ENCODE results near the gene CSGALNACT2. TPM values are rescaled to one million over a fixed set of nuclear protein-coding genes. Genes with fewer than 3 reads are reported as not detected.

CSGALNACT2 gene
- total RNA-seq, 1 experiment from 2014 or later: 7.9 TPM

DNA sequence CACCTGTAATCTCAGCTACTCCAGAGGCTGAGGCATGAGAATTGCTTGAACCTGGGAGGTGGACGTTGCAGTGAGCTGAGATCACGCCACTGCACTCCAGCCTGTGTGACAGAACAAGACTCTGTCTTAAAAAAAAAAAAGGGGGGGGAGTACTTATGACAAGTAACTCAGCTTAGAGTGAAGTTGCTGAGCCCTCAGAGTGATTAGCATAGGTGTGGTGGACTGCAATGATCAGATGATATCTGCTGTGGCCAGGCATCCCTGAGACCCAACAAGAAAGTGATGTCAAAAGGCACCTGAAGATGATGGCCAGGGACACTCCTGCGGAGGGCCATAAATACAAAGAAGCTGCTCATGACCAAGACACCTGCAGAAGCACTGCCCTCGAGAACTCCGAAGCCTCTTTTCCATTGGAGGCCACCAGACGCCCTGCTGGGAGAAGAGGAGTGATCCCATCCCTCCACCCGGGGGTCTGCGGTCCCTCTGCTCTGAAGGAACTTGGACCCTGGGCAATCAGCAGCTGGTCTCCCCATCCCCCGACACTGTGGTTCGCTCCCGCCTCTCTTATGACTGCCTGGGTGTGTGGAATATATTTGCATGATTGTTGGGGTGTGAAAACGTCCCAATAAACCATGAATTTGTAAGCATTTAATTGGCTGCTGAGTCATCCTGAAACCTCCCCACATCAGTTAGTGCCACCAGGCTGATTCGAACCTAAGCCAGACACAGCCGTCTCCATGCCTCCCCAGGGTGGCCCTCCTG is 82.6 kb downstream of the CSGALNACT2 start:
- no peak overlapping the region for H3K4me3 ChIP-seq
- no peaks in the 10 kb centered on the region for H3K27me3 ChIP-seq
- DNase-seq: no peak
- no peaks in the 10 kb centered on the region for H3K4me1 ChIP-seq
- no peak overlapping the region for H3K27ac ChIP-seq
- no peaks in the 10 kb centered on the region for H3K9me3 ChIP-seq (replicated peaks)
- no peaks in the 10 kb centered on the region for H3K36me3 ChIP-seq

DNA sequence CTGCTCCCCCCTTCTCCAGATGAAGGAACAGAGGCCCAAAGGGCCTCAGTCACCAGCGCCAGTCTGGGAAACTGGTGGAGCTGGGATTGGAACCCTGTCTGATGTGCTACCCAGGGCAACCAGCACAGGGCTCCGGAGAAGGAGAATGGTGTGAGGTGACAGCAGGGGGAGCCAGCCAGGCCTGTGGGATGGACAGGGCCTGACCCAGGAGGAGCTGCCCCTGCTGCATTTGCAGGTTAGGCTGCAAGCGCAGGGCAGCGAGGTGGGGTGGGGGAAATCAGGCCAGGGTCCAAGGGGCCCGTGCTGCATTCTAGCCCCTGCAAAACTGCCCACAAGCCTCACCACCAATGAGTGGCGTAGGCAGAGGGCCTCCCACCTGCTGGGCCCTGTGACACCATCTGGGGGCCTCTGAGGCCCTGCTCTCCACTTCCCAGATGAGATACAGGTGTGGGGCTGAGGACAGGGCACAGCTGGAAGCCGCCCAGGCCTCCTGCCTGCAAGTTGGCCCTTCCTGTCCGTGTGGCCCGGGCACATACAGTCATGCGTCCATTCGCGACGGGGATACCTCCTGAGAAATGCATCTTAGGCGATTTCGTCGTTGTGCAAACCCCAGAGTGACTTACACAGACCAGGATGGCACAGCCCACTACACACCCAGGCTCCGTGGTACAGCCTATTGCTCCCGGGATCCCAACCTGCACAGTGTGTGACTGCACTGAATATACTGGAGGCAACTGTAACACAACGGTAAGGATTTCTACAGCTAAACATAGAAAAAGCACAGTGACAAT is 83.4 kb downstream of the CSGALNACT2 start:
- DNase-seq: no peak

DNA sequence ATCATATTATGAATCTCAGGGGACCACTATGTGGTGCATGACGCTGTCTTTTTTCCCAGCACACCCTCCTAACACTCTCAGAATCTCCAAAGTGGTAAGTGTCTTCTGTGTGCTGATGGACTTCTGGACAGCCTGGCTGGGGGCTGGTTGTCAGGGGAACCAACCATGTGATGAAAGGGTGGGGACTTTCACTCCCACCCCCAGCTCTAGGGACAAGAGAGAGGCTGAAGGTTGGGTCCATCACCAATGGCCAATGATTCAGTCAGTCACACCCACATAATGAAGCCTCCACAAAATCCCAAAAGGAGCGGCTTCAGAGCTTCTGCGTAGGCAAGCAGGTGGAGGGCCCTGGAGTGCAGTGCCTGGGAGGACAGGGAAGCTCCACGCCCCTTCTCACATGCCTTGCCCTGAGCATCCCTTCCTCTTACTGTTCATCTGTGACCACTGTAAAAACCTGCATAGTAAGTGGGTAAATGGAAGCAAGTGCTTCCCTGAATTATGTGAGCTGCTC is 84.0 kb downstream of the CSGALNACT2 start:
- no peaks in the 10 kb centered on the region for H3K36me3 ChIP-seq
- no peak overlapping the region for H3K27ac ChIP-seq
- no peak overlapping the region for H3K4me3 ChIP-seq
- H3K4me1 ChIP-seq: no peaks in the 10 kb centered on the region
- no peaks in the 10 kb centered on the region for H3K27me3 ChIP-seq
- H3K9me3 ChIP-seq (replicated peaks): no peaks in the 10 kb centered on the region
- DNase-seq: no peak

More for the DNA sequence above, 83.4 kb downstream of the CSGALNACT2 start:
- no peaks in the 10 kb centered on the region for H3K9me3 ChIP-seq (replicated peaks)
- H3K4me1 ChIP-seq: no peaks in the 10 kb centered on the region
- H3K27ac ChIP-seq: no peak overlapping the region
- H3K27me3 ChIP-seq: no peaks in the 10 kb centered on the region
- H3K36me3 ChIP-seq: no peaks in the 10 kb centered on the region
- H3K4me3 ChIP-seq: no peak overlapping the region

DNA sequence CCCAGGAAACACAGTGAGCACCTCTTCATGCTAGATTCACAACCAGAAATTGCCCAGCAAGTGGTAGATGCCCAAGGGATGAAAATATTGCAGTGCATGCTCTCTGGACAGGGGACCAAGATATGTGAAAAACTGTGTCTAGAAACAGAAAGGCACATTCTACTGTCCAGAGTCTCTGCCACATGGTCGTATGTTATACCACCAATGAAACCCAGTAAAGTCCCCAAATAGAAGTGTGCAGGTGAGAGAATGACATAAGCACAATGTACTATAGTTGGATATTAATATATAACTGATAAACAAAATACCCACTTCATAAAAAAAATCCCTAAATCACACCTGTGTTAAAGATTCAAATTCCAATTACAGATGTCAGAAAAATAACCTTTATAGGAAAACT is 84.8 kb downstream of the CSGALNACT2 start:
- no peaks in the 10 kb centered on the region for H3K9me3 ChIP-seq (replicated peaks)

DNA sequence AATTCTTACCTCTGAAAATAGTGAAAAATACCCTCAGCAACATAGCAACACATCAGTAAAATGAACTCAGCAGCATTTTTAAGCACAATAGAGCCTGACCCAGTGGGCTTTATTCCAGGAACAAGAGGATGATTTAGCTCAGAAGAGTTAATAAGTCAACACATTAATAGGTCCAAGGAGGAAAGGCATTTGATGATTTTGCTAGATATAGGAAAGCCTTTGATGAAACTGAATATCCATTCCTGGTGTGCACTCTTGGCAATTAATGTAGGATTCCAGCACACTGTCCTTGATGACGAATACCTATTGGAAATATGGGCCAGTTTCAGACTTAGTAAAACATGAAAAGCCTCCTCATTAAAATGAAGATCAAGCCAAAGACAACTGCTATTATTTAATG is 86.1 kb downstream of the CSGALNACT2 start:
- no peak overlapping the region for H3K27ac ChIP-seq
- no peak for DNase-seq
- no peaks in the 10 kb centered on the region for H3K27me3 ChIP-seq
- H3K4me1 ChIP-seq: no peaks in the 10 kb centered on the region
- H3K4me3 ChIP-seq: no peak overlapping the region
- no peaks in the 10 kb centered on the region for H3K9me3 ChIP-seq (replicated peaks)
- no peaks in the 10 kb centered on the region for H3K36me3 ChIP-seq

More for the DNA sequence above, 84.8 kb downstream of the CSGALNACT2 start:
- DNase-seq: no peak
- Histone ChIP-seq H3K27me3 (no peaks in the 10 kb centered on the region), H3K36me3 (no peaks in the 10 kb centered on the region), H3K27ac (no peak overlapping the region), H3K4me3 (no peak overlapping the region), H3K4me1 (no peaks in the 10 kb centered on the region)

DNA sequence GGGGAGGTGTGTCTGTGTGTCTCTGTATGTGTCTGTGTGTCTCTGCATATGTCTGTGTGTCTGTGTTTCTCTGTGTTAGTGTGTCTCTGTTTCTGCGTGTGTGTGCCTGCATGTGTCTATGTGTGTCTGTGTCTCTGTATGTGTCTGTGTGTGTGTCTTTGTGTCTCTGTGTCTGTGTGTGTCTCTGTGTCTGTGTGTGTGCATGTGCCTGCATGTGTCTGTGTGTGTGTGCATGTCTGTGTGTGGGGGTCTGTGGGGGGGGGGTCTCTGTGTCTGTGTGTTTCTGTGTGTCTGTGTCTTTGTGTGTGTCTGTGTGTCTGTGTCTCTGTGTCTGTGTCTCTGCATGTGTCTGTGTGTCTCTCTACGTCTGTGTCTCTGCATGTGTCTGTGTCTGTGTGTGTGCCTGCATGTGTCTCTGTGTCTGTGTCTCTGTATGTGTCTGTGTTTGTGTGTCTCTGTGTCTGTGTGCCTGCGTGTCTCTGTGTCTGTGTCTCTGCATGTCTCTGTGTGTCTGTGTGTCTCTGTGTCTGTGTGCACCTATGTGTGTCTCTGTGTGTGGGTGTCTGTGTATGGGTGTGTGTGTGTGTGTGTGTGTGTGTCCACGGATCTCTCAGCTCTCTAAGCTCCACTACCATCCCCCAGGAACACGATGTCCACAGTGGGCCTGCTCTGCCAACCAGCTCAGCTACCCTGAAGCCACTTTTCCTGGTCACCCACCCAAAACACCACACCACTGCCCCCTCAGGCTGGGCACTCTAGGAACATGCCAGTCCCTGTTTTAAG is 87.0 kb downstream of the CSGALNACT2 start:
- H3K27me3 ChIP-seq: no peaks in the 10 kb centered on the region
- no peak for DNase-seq

DNA sequence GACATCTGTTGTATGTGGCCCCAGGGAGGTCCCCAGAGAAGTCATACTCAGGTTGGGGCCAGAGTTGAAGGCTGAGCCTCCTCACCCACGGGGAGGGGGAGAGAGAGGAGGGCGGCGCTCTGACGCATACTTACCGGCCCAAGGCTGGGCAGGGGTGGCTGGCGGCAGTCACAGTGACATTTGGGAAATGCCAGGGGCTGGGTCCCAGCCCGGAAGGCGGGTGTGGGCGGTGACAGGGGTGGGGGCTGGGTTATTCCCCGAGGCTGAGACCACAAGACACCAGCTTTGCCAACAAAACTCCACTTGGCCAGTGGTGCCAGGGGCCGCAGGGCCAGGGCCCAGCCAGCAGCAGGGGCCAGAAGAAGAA is 87.5 kb downstream of the CSGALNACT2 start:
- Histone ChIP-seq H3K27ac (no peak overlapping the region), H3K4me3 (no peak overlapping the region), H3K27me3 (no peaks in the 10 kb centered on the region), H3K9me3 (replicated peaks) (no peaks in the 10 kb centered on the region), H3K4me1 (no peaks in the 10 kb centered on the region), H3K36me3 (no peaks in the 10 kb centered on the region)
- no peak for DNase-seq

More for the DNA sequence above, 87.0 kb downstream of the CSGALNACT2 start:
- Histone ChIP-seq H3K36me3 (no peaks in the 10 kb centered on the region), H3K9me3 (replicated peaks) (no peaks in the 10 kb centered on the region), H3K4me1 (no peaks in the 10 kb centered on the region), H3K27ac (no peak overlapping the region), H3K4me3 (no peak overlapping the region)

DNA sequence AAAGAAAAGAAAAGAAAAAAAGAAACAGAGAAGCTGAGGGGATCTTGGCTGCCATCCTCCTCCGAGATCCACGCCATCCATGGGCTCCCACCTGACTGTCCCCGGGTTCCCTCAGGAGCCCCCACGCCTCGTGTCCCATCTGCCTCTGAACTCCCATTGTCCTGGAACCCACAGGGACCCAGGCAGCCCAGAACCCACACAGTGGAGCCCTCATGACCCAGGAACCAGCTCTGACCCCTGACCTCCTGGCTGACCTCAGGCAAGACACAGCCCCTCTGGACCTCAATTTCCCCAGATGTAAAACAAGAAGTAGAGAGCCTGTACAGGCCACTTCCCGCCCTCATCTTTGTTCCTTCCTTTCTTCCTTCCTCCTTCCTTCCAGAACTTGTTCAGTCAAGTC is 88.2 kb downstream of the CSGALNACT2 start:
- DNase-seq: no peak
- Histone ChIP-seq H3K4me3 (no peak overlapping the region), H3K27ac (no peak overlapping the region), H3K9me3 (replicated peaks) (no peaks in the 10 kb centered on the region), H3K36me3 (no peaks in the 10 kb centered on the region), H3K27me3 (no peaks in the 10 kb centered on the region), H3K4me1 (no peaks in the 10 kb centered on the region)

DNA sequence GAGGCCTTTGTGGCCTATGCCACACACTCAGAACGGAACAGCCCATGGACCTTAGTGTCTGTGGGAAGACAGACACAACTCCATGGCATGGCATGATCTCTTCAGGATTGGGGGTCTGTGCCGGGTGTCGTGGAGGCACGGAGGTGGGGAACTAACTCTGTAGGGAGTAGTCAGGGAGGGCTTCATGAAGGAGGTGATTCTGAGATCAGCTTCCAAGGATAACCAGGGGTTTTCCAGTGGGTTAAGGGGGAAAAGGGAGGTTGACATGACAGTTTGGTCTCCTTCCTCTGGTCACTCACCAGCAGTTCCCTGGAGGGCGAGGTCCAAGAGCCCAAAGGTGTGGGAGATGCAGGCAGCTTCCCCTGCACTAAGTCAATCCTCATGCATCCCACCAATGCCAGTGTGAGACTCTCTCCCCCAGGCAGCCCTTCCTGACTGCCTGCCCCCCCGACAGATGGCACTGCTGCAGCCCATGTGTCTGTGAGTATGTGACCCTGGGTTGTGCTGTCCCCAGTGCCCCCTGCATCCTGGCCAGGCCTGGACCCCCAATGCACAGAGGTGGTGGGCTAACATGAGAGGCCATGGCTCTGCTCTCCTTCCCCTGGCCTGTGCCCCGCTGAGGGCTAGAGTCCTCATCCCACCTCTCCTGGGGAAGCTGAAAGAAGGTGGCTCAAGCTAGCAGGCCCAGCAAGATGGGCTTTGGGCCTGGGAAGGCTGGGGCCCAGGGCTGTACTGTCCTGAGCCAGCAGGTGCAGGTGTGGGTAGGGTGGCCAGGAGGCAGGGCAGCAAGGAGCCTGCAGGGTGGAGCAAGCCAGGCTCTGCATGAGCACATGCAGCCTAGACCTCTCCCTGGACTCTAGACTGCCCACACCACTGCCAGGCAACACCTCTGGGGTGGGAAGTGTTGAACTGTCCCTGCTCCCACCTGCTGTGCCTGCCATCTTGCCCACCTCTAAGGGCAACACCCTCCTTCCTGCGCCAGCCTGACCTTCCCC is 88.9 kb downstream of the CSGALNACT2 start:
- Histone ChIP-seq H3K4me3 (no peak overlapping the region), H3K36me3 (no peaks in the 10 kb centered on the region), H3K4me1 (no peaks in the 10 kb centered on the region), H3K27ac (no peak overlapping the region), H3K27me3 (no peaks in the 10 kb centered on the region), H3K9me3 (replicated peaks) (no peaks in the 10 kb centered on the region)
- no peak for DNase-seq

DNA sequence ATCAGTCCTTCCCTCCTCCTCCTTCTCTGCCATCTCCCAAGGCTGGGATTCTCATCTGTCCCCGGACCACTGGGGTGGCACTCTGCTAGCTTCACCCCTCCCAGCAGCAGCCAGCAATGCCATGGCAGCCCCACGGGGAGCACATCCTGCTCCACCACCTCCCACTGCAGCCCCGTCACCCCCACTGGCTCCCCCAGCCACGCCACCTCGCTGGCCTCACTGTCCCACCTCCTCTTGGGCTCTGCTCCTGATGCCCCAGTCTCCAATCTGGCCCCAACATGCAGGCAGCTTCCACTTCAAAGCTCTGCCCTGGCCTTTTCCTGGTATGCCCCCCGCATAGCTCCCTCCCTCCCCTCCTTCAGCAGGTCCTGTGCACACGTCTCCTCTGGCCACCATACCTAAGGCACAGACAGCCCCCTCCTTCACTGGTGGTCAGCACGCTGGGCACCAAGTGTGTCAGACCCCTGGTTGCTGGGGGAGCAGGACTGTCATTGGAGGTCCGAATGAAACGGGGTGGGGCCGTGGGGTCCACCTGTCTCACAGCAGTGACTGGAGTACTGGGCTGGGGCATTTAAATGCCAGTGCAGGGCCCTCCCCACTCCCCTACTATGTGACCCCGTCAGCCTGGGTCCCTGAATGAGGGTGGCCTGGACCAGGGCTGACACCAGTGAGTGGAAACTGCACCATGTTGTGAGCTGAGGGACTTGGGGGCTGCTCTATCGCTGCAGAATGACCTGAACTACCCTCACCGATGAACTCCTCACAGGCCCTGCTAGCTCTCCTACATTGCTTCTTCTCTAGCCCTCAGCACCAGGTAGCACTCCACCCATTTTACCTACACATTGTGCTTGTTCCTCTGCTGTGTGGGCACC is 89.9 kb downstream of the CSGALNACT2 start:
- Histone ChIP-seq H3K27me3 (no peaks in the 10 kb centered on the region), H3K27ac (no peak overlapping the region), H3K9me3 (replicated peaks) (no peaks in the 10 kb centered on the region), H3K36me3 (no peaks in the 10 kb centered on the region), H3K4me3 (no peak overlapping the region), H3K4me1 (no peaks in the 10 kb centered on the region)
- DNase-seq: no peak

DNA sequence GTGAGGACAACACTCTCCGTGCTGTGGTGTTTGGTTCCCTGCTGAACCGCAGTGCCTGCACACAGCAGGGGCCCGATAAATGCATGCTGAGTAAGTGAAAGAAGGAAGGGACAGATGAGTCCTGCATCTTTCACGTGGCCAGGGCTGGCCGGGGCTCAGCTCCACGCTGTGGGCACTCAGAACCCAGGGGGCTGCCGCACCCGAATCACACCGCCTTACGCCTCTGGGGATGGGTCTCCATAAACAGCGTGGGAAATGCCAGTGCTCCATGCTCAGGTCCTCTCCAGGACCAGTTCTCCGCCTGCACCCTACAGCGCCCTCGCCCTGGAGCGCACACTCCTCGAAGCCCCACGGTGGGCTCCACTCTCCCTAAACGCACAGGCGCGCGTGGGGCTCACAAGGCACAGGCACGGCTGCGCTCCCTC is 90.5 kb downstream of the CSGALNACT2 start:
- no peaks in the 10 kb centered on the region for H3K4me1 ChIP-seq
- no peaks in the 10 kb centered on the region for H3K27me3 ChIP-seq

DNA sequence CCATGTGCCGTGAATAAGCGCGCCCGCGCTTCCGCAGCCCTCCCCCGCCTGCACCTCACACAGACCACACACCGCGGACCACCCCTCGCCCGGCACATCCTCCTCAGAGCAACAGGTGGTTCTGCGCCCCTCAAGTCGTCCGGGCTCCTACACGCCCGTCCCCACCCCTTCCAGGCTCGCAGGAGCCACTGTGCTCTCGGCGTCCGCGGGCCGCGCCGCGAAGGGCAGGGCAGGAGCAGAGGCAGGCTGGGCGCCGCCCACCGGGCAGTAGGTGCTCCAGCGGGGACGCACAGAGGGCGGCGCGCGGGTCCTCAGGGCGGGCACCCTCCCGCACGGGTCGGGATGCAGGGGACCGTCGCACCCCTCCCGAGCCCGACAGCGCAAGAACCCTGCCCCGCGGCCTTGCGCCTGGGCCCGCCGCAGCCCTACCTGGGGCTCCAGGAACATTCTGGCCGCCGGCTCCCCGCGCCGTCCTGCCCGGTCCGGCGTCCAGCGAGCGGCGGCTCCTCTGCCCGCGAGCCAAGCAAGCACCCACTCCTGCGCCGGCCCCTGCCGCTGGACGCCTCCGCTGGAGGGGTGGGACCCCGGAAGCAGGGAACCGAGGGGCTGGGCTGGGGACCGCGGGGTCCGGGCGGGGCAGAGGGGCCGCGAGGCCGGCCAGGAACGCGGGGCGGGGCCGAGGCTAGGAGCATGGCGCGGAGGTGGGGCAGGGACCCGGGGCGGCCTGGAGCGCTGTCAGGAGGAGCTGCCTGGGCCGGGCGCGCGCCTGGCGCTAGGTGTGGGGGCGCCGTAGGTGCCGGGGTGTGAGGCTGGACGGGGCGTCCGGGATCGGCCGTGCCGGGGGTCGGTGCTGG is 91.2 kb downstream of the CSGALNACT2 start:
- H3K27me3 ChIP-seq: no peaks in the 10 kb centered on the region
- H3K9me3 ChIP-seq (replicated peaks): no peaks in the 10 kb centered on the region
- H3K4me3 ChIP-seq: no peak overlapping the region
- H3K27ac ChIP-seq: no peak overlapping the region
- H3K36me3 ChIP-seq: no peaks in the 10 kb centered on the region
- no peak for DNase-seq
- H3K4me1 ChIP-seq: no peaks in the 10 kb centered on the region

More for the DNA sequence above, 90.5 kb downstream of the CSGALNACT2 start:
- H3K9me3 ChIP-seq (replicated peaks): no peaks in the 10 kb centered on the region
- H3K36me3 ChIP-seq: no peaks in the 10 kb centered on the region
- no peak overlapping the region for H3K27ac ChIP-seq
- DNase-seq: no peak
- no peak overlapping the region for H3K4me3 ChIP-seq

Measured in SJCRH30 (cell line).